GM13977 (cell line): ENCODE measurements around the gene ZRANB3.
"Not testable (repeated sequence)": the region's sequence is repeated elsewhere in the genome, so short reads cannot be mapped to it uniquely, and the experiment has no call there.

Experiments used
- DNase-seq: peaks from one replicate; pipeline ENCODE4 v3.0.0; 2012; ENCODE audit warnings: low spot score
- in situ Hi-C: fragments of 300-500 bp; cut with MboI; formaldehyde crosslinking; loops from one replicate; pipeline ENCODE4 v1.12.0; 2022; ENCODE audit warnings: low sequenced_read_pairs, low pct_unique_long_range_greater_than_20kb, mixed read lengths, inconsistent platforms; ENCODE audit not compliant: unreplicated experiment
- TF ChIP-seq, protein P1 (sequence below): IDR thresholded peaks from 2 replicates; pipeline ENCODE4 v1.5.1; 2012; ENCODE audit warnings: mild to moderate bottlenecking, control low read depth; ENCODE audit not compliant: insufficient read depth; ENCODE audit errors: extremely low read depth, missing control alignments

The ZRANB3 gene

DNA sequence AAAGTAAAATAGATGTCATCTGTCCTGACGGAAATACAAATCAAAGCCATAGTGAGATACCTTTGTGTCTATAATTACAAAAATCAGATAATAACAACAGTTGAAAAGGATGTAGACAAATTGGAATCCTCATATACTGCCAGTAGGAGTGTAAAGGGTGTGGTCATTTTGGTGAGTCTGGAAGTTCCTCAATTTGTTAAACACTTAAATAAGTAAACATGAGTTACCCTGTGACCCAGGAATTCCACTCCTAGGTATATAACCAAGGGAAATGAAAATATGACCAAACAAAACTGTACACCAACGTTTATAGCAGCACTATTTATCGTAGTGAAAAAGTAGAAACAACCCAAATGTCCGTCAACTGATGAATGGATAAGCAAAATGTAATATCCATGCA is 24.3 kb upstream of the ZRANB3 start:
- no peak for DNase-seq
- TF ChIP-seq, protein P1, sequence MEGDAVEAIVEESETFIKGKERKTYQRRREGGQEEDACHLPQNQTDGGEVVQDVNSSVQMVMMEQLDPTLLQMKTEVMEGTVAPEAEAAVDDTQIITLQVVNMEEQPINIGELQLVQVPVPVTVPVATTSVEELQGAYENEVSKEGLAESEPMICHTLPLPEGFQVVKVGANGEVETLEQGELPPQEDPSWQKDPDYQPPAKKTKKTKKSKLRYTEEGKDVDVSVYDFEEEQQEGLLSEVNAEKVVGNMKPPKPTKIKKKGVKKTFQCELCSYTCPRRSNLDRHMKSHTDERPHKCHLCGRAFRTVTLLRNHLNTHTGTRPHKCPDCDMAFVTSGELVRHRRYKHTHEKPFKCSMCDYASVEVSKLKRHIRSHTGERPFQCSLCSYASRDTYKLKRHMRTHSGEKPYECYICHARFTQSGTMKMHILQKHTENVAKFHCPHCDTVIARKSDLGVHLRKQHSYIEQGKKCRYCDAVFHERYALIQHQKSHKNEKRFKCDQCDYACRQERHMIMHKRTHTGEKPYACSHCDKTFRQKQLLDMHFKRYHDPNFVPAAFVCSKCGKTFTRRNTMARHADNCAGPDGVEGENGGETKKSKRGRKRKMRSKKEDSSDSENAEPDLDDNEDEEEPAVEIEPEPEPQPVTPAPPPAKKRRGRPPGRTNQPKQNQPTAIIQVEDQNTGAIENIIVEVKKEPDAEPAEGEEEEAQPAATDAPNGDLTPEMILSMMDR = no peak
- in situ Hi-C loops = no loop called here

DNA sequence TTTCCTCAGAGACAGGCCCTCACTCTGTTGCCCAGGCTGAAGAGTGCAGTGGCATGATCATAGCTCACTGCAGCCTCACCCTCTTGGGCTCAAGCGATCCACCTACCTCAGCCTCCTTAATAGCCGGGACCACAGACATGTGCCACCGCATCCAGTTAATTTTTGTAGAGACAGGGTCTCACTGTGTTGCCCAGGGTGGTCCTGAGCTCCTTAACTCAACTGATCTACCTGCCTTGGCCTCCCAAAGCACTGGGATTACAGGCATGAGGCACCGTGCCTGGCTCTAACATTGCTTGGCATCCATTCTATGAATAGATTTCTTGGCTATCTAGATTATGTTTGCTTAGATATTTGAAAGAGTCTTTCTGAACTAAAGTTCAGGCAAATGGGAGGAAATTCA is 21.9 kb upstream of the ZRANB3 start:
- DNase-seq = no peak
- in situ Hi-C loops = no loop called here
- TF ChIP-seq, protein P1 = no peak

DNA sequence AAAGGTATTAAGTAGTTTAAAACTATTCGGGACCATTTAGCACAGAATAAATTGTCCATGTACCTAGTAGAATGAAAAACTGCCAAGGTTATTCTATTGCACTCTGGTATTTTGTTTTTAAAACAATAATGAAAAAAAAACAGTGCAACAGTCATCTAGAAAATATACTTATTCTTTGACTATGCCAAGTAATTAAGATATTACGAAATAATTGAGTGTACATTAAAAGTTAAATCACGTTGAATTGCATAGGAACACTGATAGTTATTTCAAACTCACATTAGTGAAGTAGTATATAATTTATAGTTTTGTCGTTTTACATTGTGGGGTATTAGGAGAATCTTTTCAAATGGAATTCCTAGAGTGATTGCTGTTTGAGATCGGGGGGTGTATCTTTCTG is 20.3 kb upstream of the ZRANB3 start:
- TF ChIP-seq, protein P1 = no peak
- DNase-seq = no peak
- in situ Hi-C loops = no loop called here

DNA sequence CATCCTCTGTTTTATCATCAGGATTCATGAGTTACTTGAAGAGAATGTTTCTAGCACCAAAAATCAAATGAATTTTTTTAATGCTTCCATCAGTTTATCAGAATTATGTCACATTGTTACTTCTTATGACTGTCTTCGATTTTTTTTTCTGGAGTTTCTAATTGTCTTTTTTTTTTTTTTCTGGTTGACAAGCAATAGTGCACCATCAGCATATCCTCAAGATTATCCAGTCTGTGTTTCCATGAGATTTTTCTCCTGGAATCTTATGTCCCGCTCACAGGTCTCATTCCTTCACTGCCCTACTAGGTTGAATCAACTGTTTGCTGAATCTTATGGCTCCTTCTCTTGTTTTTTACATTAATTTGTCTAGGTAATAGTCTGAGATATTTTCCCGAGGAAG is 16.3 kb upstream of the ZRANB3 start:
- DNase-seq = no peak
- TF ChIP-seq, protein P1 = no peak
- in situ Hi-C loops = no loop called here

DNA sequence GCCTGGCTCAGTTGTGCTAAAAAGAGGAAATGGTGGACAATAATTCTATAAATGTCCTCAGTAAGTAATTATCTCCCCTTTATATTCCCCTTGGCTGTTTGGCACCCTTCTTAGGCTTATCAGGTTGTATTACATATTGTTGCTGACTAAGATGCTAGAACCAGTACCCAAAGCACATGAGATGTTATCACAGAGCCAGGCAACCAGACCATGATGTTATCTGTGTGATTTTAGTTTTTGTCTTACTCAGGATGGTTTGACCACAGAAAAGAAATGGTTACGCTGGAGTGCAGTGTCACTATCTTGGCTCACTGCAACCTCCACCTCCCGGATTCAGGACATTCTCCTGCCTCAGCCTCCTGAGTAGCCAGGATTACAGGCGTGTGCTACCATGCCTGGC is 15.4 kb upstream of the ZRANB3 start:
- no peak for DNase-seq
- TF ChIP-seq, protein P1 = no peak
- in situ Hi-C loops = no loop called here

DNA sequence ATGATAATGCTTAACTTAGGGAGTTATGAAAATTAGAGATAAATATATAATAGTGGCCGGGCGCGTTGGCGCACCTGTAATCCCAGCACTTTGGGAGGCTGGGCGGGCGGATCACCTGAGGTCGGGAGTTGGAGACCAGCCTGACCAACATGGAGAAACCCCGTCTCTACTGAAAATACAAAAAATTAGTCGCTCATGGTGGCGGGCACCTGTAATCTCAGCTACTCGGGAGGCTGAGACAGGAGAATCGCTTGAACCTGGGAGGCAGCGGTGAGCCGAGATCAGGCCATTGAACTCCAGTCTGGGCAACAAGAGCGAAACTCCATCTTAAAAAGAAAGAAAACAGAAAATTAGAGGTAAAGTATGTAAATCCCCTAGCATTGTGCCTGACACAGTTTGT is 2.5 kb upstream of the ZRANB3 start:
- DNase-seq, in situ Hi-C loops: not testable (repeated sequence)

DNA sequence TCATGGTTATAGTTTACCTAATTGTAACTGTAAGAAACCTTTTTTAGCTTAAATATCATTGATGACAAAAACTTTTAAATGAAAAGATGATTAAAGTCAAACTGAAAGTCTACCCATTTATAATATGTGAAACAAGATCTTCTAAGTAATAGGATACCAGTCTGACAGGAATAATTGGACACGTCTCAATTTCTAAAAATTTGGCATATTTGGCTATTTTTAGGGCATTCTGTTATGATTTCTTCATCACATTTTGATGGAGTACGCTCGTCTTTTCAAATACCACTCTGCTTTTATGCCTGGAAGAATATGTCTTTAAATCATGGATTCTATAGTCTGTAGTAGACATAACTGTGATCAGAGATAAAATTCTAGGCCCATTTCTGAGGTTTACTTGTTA is 1.6 kb upstream of the ZRANB3 start:
- DNase-seq = no peak
- in situ Hi-C loops = no loop called here
- TF ChIP-seq, protein P1 = no peak
